Measurements from ENCODE around the gene PSMD8.

The PSMD8 gene

GRCh38 chr19:38377052-38377451 is 2.7 kb downstream of the PSMD8 start:
- H3K27ac ChIP-seq: peak overlapping the region; percentile 20; the same call in 1 of the 2 replicates
- no peak for TF ChIP-seq ZFX (IDR thresholded peaks at IDR 0.05; ENCODE audit: borderline replicate concordance)
- TF ChIP-seq CTCF (IDR thresholded peaks at IDR 0.05): no peak

GRCh38 chr19:38378866-38379265 is 4.5 kb downstream of the PSMD8 start:
- peak overlapping the region; percentile 18 for H3K27ac ChIP-seq
- TF ChIP-seq ZFX (IDR thresholded peaks at IDR 0.05; ENCODE audit: borderline replicate concordance) (no peak), CTCF (IDR thresholded peaks at IDR 0.05) (no peak)

GRCh38 chr19:38381138-38381537 is 6.8 kb downstream of the PSMD8 start:
- TF ChIP-seq CTCF (IDR thresholded peaks at IDR 0.05): no peak
- no peak for TF ChIP-seq ZFX (IDR thresholded peaks at IDR 0.05; ENCODE audit: borderline replicate concordance)
- no peak overlapping the region; the same call in 1 of the 2 replicates for H3K27ac ChIP-seq

GRCh38 chr19:38383184-38383583 is 8.8 kb downstream of the PSMD8 start:
- peak overlapping the region; percentile 38 for H3K27ac ChIP-seq
- no peak for TF ChIP-seq ZFX (IDR thresholded peaks at IDR 0.05; ENCODE audit: borderline replicate concordance)
- no peak for TF ChIP-seq CTCF (IDR thresholded peaks at IDR 0.05)

GRCh38 chr19:38383743-38384142 is 9.4 kb downstream of the PSMD8 start:
- no peak for TF ChIP-seq CTCF (IDR thresholded peaks at IDR 0.05)
- no peak for TF ChIP-seq ZFX (IDR thresholded peaks at IDR 0.05; ENCODE audit: borderline replicate concordance)

GRCh38 chr19:38384209-38385027 is 10.0 kb downstream of the PSMD8 start:
- no peak for TF ChIP-seq ZFX (IDR thresholded peaks at IDR 0.05; ENCODE audit: borderline replicate concordance)
- peak; percentile 60 for TF ChIP-seq CTCF (IDR thresholded peaks at IDR 0.05)
- peak overlapping the region; percentile 38 for H3K27ac ChIP-seq

More at GRCh38 chr19:38383743-38384142, 9.4 kb downstream of the PSMD8 start:
- peak overlapping the region; percentile 38 for H3K27ac ChIP-seq

Data from 22Rv1 (cell line).